Upper lobe of right lung (tissue), 1 donor: ENCODE results near the gene PTPRN2. TPM values are rescaled to one million over a fixed set of nuclear protein-coding genes. Genes with fewer than 3 reads are reported as not detected.

Experiments used
- ATAC-seq: fragments of 200-7000 bp; cut with Tn5 transposase; one replicate; pipeline ENCODE4 v1.9.1; 2020; ENCODE audit warnings: mild to moderate bottlenecking, moderate library complexity
- DNase-seq: peaks from one replicate; pipeline ENCODE4 v3.0.0-alpha.2; 2020
- H3K27ac ChIP-seq: fragments of 200-600 bp; one replicate; pipeline ENCODE4 v1.8.0; 2022
- H3K27me3 ChIP-seq: fragments of 200-600 bp; one replicate; pipeline ENCODE4 v1.8.0; 2022; ENCODE audit warnings: mild to moderate bottlenecking
- H3K36me3 ChIP-seq: fragments of 200-600 bp; one replicate; pipeline ENCODE4 v1.8.0; 2022
- H3K4me1 ChIP-seq: fragments of 200-600 bp; one replicate; pipeline ENCODE4 v1.8.0; 2022
- H3K4me3 ChIP-seq: fragments of 200-600 bp; one replicate; pipeline ENCODE4 v1.8.0; 2022; ENCODE audit warnings: mild to moderate bottlenecking
- H3K9me3 ChIP-seq: fragments of 200-600 bp; one replicate; pipeline ENCODE4 v1.8.0; 2022
- CTCF ChIP-seq: fragments of 200-600 bp; IDR thresholded peaks from one replicate; pipeline ENCODE4 v1.8.0; 2022; ENCODE audit warnings: antibody characterized with exemption
- intact Hi-C: fragments of 100-400 bp; cut with DNase I; formaldehyde crosslinking; loops from one replicate; pipeline ENCODE4 v1.11.0; 2022
- total RNA-seq: library from RNA; stranded (reverse); fragmentation: NEBNext Ultra II Directional; extraction: Animal tissue kit (Norgen Biotek cat#: 25700); gene quantifications from one replicate; pipeline ENCODE4 v1.2.1, GENCODE V29; 2021
- donor health status: DM: no; HTN: yes; CAD: no; lungs with severe emphysema.

The PTPRN2 gene
- total RNA-seq, 1 donor from 2014 or later: 4.9 TPM

- Histone ChIP-seq H3K9me3 (no peaks in the 10 kb centered on the region), H3K27ac (no peak overlapping the region), H3K4me3 (no peak overlapping the region), H3K4me1 (no peaks in the 10 kb centered on the region), H3K36me3 (no peaks in the 10 kb centered on the region), H3K27me3 (no peaks in the 10 kb centered on the region)
- DNase-seq (peak; percentile 33), ATAC-seq (no peak)
- intact Hi-C loops: no loop called here
- TF ChIP-seq CTCF: no peak
These were observed 504.9 kb downstream of the PTPRN2 start for GRCh38 chr7:158082761-158083160.

DNA sequence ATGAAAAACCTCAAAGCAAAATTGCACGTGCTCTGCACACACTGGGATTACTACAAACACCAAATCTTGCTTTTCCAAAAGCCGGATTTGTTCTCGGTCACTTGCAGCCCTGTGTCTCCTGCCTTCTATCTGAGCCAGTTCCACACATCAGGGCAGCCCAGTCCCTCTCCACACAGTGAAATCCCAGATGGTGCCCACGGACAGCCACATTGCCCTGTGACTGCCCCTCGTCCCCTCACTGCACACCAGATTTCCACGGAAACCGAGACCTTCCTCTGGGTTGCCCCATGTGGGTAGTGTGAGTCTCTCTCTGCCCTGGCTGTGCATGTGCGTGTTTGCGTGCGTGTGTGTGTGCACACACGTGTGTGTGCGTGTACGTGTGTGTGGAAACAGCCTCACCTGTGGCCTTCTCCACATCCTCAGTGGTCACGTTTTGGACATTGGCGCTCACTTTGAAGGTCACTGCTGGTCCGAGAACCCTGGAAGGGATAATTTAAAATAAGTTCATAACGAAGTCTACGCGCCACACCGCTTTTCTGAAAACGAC lies 506.7 kb downstream of the PTPRN2 start:
- H3K9me3 ChIP-seq: no peaks in the 10 kb centered on the region
- no peak for ATAC-seq
- no peak overlapping the region for H3K4me3 ChIP-seq
- TF ChIP-seq CTCF: no peak
- no peaks in the 10 kb centered on the region for H3K36me3 ChIP-seq
- H3K4me1 ChIP-seq: no peaks in the 10 kb centered on the region
- H3K27ac ChIP-seq: no peak overlapping the region
- H3K27me3 ChIP-seq: no peaks in the 10 kb centered on the region
- DNase-seq: peak; percentile 46
- intact Hi-C loops: no loop called here

DNA sequence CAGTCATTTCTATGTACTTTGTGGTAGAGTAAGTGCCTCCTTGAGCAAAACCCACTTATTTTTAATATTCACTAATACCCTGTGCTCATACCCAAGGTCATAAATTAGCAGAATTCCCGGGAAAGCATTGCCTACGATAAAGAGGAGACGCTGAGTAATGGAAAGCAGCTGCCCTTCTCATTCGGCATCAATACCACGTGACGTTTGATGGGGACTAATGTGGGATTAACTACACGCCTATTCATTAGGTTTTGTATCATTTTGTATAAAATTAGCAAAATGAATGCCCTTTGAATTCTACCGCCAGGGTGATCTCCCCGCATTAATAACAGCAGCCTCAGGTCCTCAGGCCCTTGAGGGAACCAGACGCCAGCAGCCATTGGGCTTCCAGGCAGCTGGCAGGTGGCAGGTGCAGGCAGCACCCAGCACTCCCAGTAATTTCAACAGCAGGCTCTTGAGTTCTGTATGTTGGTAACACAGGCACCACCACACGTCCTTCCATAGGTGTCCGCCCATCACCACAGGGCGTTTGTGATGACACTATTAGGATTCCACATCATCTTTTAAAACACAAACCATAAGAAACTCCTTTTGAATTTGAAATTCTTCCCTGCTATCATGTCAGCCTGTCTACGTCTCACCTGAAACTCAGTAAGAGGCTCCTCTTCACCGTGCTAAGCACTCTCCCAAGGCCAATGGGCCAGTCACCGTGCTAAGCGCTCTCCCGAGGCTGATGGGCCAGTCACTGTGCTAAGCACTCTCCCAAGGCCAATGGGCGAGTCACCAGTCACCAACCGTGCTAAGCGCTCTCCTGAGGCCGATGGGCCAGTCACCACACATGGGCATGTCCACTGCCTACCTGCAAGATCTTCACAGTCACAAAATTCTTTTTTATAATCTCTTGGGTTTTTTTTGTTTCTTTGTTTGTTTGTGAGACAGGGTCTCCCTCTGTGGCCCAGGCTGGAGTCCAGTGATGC lies 509.4 kb downstream of the PTPRN2 start:
- H3K27ac ChIP-seq: no peak overlapping the region

DNA sequence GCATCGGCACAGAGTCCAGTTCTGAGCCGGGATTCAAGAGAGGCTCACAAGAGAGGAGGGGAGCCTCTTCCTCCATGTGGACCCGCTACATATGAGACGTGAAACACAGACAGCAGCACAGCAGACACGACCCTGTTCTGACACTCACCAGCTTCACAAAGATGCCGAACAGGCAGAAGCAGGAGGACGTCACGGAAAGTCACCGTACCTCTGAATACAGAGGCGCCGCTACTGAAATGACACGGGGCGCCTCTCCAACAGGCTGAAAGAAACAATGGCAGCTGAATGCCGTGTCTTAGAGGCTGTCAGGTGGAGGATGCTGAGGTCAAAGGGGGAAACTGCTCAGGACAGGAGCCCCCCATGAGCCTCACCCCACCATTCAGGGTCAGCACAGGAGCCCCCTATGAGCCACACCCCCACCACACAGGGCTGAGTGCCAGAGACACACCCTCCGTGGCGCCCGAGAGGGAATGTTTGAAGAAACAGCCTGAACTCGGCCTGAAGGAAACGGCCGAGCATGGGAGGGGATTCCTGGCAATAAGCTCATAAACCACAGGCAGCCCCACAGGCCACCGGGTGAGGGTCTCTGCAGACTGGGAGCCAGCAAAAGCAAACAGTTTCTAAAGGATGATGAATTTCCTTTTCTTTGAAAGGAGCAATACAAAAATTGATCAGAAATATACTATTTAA lies 510.3 kb downstream of the PTPRN2 start:
- Histone ChIP-seq H3K9me3 (no peaks in the 10 kb centered on the region), H3K4me3 (no peak overlapping the region), H3K36me3 (no peaks in the 10 kb centered on the region), H3K27me3 (no peaks in the 10 kb centered on the region), H3K4me1 (no peaks in the 10 kb centered on the region), H3K27ac (no peak overlapping the region)
- intact Hi-C loops: no loop called here
- ATAC-seq (no peak), DNase-seq (peak; percentile 46)
- TF ChIP-seq CTCF: no peak

More for the DNA sequence above, 509.4 kb downstream of the PTPRN2 start:
- Histone ChIP-seq H3K9me3 (no peaks in the 10 kb centered on the region), H3K27me3 (no peaks in the 10 kb centered on the region), H3K4me1 (no peaks in the 10 kb centered on the region), H3K4me3 (no peak overlapping the region), H3K36me3 (no peaks in the 10 kb centered on the region)
- ATAC-seq (no peak), DNase-seq (peak; percentile 48)
- no peak for TF ChIP-seq CTCF
- intact Hi-C loops: no loop called here

DNA sequence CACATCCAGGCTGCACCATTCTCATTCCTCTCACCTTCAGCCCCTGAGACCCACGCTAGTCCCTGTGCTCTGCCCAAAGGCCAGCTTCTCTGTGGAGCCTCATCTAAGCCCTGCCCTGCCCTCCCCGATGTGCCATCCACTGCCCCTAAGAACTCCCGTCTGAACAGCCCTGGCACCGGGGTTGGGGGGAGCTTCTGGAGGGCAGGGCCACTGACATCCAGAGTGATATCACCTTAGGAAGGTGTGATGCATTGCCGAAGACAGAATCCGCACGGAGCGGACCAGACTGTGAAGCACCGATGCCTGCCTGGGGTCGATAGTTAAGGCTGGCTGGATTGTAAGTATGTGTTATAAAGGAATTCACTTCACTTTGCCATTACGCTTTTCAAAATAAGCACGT lies 511.0 kb downstream of the PTPRN2 start:
- Histone ChIP-seq H3K36me3 (no peaks in the 10 kb centered on the region), H3K4me1 (no peaks in the 10 kb centered on the region), H3K9me3 (no peaks in the 10 kb centered on the region), H3K4me3 (no peak overlapping the region), H3K27ac (no peak overlapping the region), H3K27me3 (no peaks in the 10 kb centered on the region)
- peak; percentile 51 for DNase-seq
- intact Hi-C loops: no loop called here
- TF ChIP-seq CTCF: no peak
- no peak for ATAC-seq
